Astrocyte (in vitro differentiated cells and primary cell): Measurements from ENCODE around the gene ABHD3. TPM values are rescaled to one million over a fixed set of nuclear protein-coding genes. Genes with fewer than 3 reads are reported as not detected.
"Not testable (repeated sequence)": the region's sequence is repeated elsewhere in the genome, so short reads cannot be mapped to it uniquely, and the experiment has no call there.

Experiments used
- DNase-seq: peaks from one replicate; pipeline ENCODE4 v3.0.0-alpha.2; 2010; ENCODE audit warnings: low read depth
- FAIRE-seq: peaks from 2 replicates; lab custom pipeline; 2011; peaks lifted over from hg19 to GRCh38; lab: Jason Lieb, UNC
- H2AFZ ChIP-seq: 2 replicates; pipeline ENCODE4 v1.6.0; 2012; ENCODE audit warnings: low read depth, low read length, inconsistent platforms
- H3K27ac ChIP-seq: 2 replicates; pipeline ENCODE4 v1.5.1; 2011; ENCODE audit warnings: low read depth, low read length, inconsistent platforms
- H3K27me3 ChIP-seq: 2 replicates; pipeline ENCODE4 v1.6.0; 2011; ENCODE audit warnings: low read length, inconsistent platforms; ENCODE audit not compliant: insufficient read depth
- H3K36me3 ChIP-seq: 2 replicates; pipeline ENCODE4 v1.5.1; 2011; ENCODE audit warnings: low read length, inconsistent platforms; ENCODE audit not compliant: insufficient read depth
- H3K4me1 ChIP-seq: 2 replicates; pipeline ENCODE4 v1.5.1; 2011; ENCODE audit warnings: low read length, inconsistent platforms; ENCODE audit not compliant: insufficient read depth
- H3K4me2 ChIP-seq: 2 replicates; pipeline ENCODE4 v1.6.0; 2012; ENCODE audit warnings: low read length, inconsistent platforms
- H3K4me3 ChIP-seq: 2 replicates; pipeline ENCODE4 v1.5.1; 2011; ENCODE audit warnings: low read depth, mild to moderate bottlenecking, low read length, inconsistent platforms; ENCODE audit not compliant: insufficient read depth
- H3K79me2 ChIP-seq: 2 replicates; pipeline ENCODE4 v1.6.0; 2012; ENCODE audit warnings: mild to moderate bottlenecking, low read length, inconsistent platforms; ENCODE audit not compliant: insufficient read depth
- H3K9ac ChIP-seq: 2 replicates; pipeline ENCODE4 v1.6.0; 2012; ENCODE audit warnings: mild to moderate bottlenecking, low read length, inconsistent platforms
- H3K9me3 ChIP-seq: 2 replicates; pipeline ENCODE4 v1.5.1; 2012; ENCODE audit warnings: low read depth, mild to moderate bottlenecking, low read length, inconsistent platforms; ENCODE audit not compliant: insufficient read depth
- H4K20me1 ChIP-seq: 2 replicates; pipeline ENCODE4 v1.6.0; 2012; ENCODE audit warnings: low read length, inconsistent platforms; ENCODE audit not compliant: insufficient read depth
- H3K27ac Mint-ChIP-seq: one replicate; pipeline ENCODE4 v1.8.0; 2021; ENCODE audit warnings: mild to moderate bottlenecking, mixed read lengths; ENCODE audit not compliant: unreplicated experiment
- H3K27me3 Mint-ChIP-seq: one replicate; pipeline ENCODE4 v1.8.0; 2021; ENCODE audit warnings: low read depth, mixed read lengths; ENCODE audit not compliant: unreplicated experiment
- H3K36me3 Mint-ChIP-seq: one replicate; pipeline ENCODE4 v1.8.0; 2021; ENCODE audit warnings: low read depth, mixed read lengths; ENCODE audit not compliant: unreplicated experiment
- H3K4me1 Mint-ChIP-seq: one replicate; pipeline ENCODE4 v1.8.0; 2021; ENCODE audit warnings: low read depth, mixed read lengths; ENCODE audit not compliant: unreplicated experiment
- H3K4me3 Mint-ChIP-seq: one replicate; pipeline ENCODE4 v1.8.0; 2021; ENCODE audit warnings: mild to moderate bottlenecking, moderate library complexity, mixed read lengths; ENCODE audit not compliant: unreplicated experiment
- H3K9me3 Mint-ChIP-seq: one replicate; pipeline ENCODE4 v1.8.0; 2021; ENCODE audit warnings: mild to moderate bottlenecking, mixed read lengths; ENCODE audit not compliant: unreplicated experiment
- CTCF ChIP-seq: IDR thresholded peaks from 2 replicates; pipeline ENCODE4 v1.5.1; 2011; ENCODE audit warnings: low read depth, mild to moderate bottlenecking, inconsistent platforms, low read length, moderate library complexity; ENCODE audit not compliant: insufficient read depth
- EZH2 ChIP-seq: IDR thresholded peaks from 2 replicates; pipeline ENCODE4 v1.6.1; 2012; ENCODE audit warnings: mild to moderate bottlenecking, low read length, inconsistent platforms; ENCODE audit not compliant: insufficient read depth
- total RNA-seq: library from RNA; stranded (reverse); gene quantifications from 2 replicates; pipeline ENCODE4 v1.2.1, GENCODE V29; 2021

ABHD3 gene
- total RNA-seq, 1 donor from 2014 or later = 5.1 TPM

GRCh38 chr18:21650311-21650710 is 54.3 kb downstream of the ABHD3 start:
- FAIRE-seq (no peak), DNase-seq (no peak)
- TF ChIP-seq CTCF = no peak
- TF ChIP-seq EZH2 = no peak
- Histone ChIP-seq H4K20me1 (no peaks in the 10 kb centered on the region), H3K4me2 (no peak overlapping the region), H3K4me3 (no peak overlapping the region), H3K9me3 (no peaks in the 10 kb centered on the region), H3K27ac (no peak overlapping the region), H3K36me3 (no peaks in the 10 kb centered on the region), H3K27me3 (no peaks in the 10 kb centered on the region), H3K4me1 (no peaks in the 10 kb centered on the region), H3K9ac (no peak overlapping the region), H3K79me2 (no peaks in the 10 kb centered on the region), H2AFZ (no peak overlapping the region)
- no peak overlapping the region for H3K27ac Mint-ChIP-seq
- H3K27me3 Mint-ChIP-seq = no peaks in the 10 kb centered on the region
- H3K9me3 Mint-ChIP-seq = no peaks in the 10 kb centered on the region
- no peaks in the 10 kb centered on the region for H3K4me1 Mint-ChIP-seq
- H3K4me3 Mint-ChIP-seq = no peak overlapping the region
- no peaks in the 10 kb centered on the region for H3K36me3 Mint-ChIP-seq

GRCh38 chr18:21640375-21640774 is 64.2 kb downstream of the ABHD3 start:
- not testable (repeated sequence) for H3K79me2 ChIP-seq, H3K9me3 Mint-ChIP-seq, H3K27me3 Mint-ChIP-seq, DNase-seq, H3K27ac Mint-ChIP-seq, FAIRE-seq, H3K9ac ChIP-seq, H2AFZ ChIP-seq, H3K4me1 ChIP-seq, H3K4me3 ChIP-seq, H4K20me1 ChIP-seq, H3K4me2 ChIP-seq, H3K9me3 ChIP-seq, H3K4me3 Mint-ChIP-seq, H3K27ac ChIP-seq, H3K36me3 Mint-ChIP-seq, H3K27me3 ChIP-seq, H3K4me1 Mint-ChIP-seq, H3K36me3 ChIP-seq

- H3K9me3 Mint-ChIP-seq = no peaks in the 10 kb centered on the region
- DNase-seq (no peak), FAIRE-seq (no peak)
- Histone ChIP-seq H3K4me1 (no peaks in the 10 kb centered on the region), H2AFZ (no peak overlapping the region), H3K4me2 (no peak overlapping the region), H3K9me3 (no peaks in the 10 kb centered on the region), H3K79me2 (no peaks in the 10 kb centered on the region), H3K4me3 (no peak overlapping the region), H3K9ac (no peak overlapping the region), H3K36me3 (no peaks in the 10 kb centered on the region), H3K27me3 (no peaks in the 10 kb centered on the region), H3K27ac (no peak overlapping the region), H4K20me1 (no peaks in the 10 kb centered on the region)
- H3K36me3 Mint-ChIP-seq = peaks cover 6% of the 10 kb centered on the region
- no peak for TF ChIP-seq EZH2
- TF ChIP-seq CTCF = no peak
- no peak overlapping the region for H3K4me3 Mint-ChIP-seq
- no peak overlapping the region for H3K27ac Mint-ChIP-seq
- peaks cover 2% of the 10 kb centered on the region for H3K4me1 Mint-ChIP-seq
- H3K27me3 Mint-ChIP-seq = no peaks in the 10 kb centered on the region
Observed at GRCh38 chr18:21638822-21639221, 65.8 kb downstream of the ABHD3 start.
